ENCODE results near the gene MTMR3.

Gene MTMR3

DNA sequence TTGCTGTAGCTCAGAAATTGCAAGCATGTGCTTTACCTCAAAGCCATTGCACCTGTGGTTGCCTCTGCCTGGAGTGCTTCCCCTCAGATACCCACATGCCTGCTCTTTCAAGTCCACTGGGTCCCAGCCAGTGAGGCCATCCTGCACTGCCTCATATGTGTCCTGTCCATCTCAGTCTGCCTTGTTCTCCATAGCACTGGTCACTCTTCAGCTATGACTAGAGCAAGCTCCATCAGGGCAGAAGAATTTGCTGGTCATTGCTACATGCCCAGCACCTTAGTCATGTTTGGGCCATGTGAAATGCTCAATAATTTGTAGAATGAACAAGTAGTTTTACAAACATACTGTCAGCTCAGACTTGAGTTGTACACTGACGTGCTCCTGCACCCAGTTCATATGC is 132.9 kb downstream of the MTMR3 start:
- TF ChIP-seq POLR2AphosphoS5 (IDR thresholded peaks at IDR 0.05; ENCODE audit: low read depth, low read length): no peak

GRCh38 chr22:30016596-30016995 is 133.6 kb downstream of the MTMR3 start:
- TF ChIP-seq TAF1 (IDR thresholded peaks at IDR 0.05; ENCODE audit: borderline replicate concordance, insufficient read depth, low read length) (no peak), SIN3A (IDR thresholded peaks at IDR 0.05; ENCODE audit: borderline replicate concordance, insufficient read depth, low read length) (no peak), POLR2AphosphoS5 (IDR thresholded peaks at IDR 0.05; ENCODE audit: low read depth, low read length) (no peak), FOXP2 (optimal IDR thresholded peaks at IDR 0.05; ENCODE audit: borderline replicate concordance, extremely low read depth, extremely low read length, insufficient read depth) (no peak), REST (IDR thresholded peaks at IDR 0.05; ENCODE audit: insufficient read depth in 1 of 2, low read depth in 2 of 2, low read length in 2 of 2) (no peak)

DNA sequence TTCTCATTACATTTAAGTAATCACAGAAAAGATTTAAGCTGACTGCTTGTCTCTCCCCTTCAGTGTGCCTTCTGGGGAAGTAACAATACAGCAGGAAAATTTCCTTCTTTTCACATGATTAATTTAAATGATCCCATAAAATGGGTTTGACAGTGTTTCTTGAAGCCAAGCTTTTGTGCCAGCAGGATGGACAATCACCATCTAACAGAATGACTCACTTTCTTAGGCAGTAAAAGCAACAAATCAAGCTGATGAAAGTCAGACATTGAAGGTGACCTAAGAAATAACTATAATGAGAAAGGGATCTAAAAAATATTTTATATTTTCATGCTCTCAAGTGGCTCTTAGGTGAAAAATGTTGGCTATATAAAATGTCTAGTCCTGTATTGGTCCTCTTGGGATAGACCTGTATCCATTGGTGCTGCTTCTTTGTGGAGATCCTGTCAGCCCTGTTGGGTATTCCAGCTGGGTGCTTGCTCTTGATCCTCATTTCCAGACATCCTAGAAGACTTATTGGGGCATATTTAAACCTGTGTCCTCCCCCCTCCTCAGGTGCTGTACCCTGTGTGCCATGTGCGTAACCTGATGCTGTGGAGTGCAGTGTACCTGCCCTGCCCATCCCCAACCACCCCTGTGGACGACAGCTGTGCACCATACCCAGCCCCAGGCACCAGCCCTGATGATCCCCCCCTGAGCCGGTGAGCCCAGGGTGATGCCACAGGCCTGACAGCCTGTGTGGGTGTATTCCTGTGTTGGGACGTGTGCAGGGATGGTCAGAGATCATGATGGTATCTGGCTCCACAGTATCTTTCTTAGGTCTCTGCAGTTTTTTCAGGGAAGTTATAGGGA is 134.6 kb downstream of the MTMR3 start:
- TF ChIP-seq SIN3A (IDR thresholded peaks at IDR 0.05; ENCODE audit: borderline replicate concordance, insufficient read depth, low read length) (no peak), FOXP2 (optimal IDR thresholded peaks at IDR 0.05; ENCODE audit: borderline replicate concordance, extremely low read depth, extremely low read length, insufficient read depth) (no peak), POLR2AphosphoS5 (IDR thresholded peaks at IDR 0.05; ENCODE audit: low read depth, low read length) (no peak), TAF1 (IDR thresholded peaks at IDR 0.05; ENCODE audit: borderline replicate concordance, insufficient read depth, low read length) (no peak), REST (IDR thresholded peaks at IDR 0.05; ENCODE audit: insufficient read depth in 1 of 2, low read depth in 2 of 2, low read length in 2 of 2) (no peak)

DNA sequence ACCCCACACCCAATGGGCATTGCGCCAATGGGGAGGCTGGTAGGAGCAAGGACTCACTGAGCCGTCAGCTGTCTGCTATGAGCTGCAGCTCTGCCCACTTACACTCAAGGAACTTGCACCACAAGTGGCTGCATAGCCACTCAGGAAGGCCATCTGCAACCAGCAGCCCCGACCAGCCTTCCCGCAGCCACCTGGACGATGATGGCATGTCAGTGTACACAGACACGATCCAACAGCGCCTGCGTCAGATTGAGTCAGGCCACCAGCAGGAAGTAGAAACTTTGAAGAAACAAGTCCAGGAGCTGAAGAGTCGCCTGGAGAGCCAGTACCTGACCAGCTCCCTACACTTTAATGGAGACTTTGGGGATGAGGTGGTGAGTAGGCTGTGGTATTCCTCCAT is 137.5 kb downstream of the MTMR3 start:
- TF ChIP-seq TAF1 (IDR thresholded peaks at IDR 0.05; ENCODE audit: borderline replicate concordance, insufficient read depth, low read length) (no peak), FOXP2 (optimal IDR thresholded peaks at IDR 0.05; ENCODE audit: borderline replicate concordance, extremely low read depth, extremely low read length, insufficient read depth) (no peak), POLR2AphosphoS5 (IDR thresholded peaks at IDR 0.05; ENCODE audit: low read depth, low read length) (no peak), REST (IDR thresholded peaks at IDR 0.05; ENCODE audit: insufficient read depth in 1 of 2, low read depth in 2 of 2, low read length in 2 of 2) (no peak), SIN3A (IDR thresholded peaks at IDR 0.05; ENCODE audit: borderline replicate concordance, insufficient read depth, low read length) (no peak)

GRCh38 chr22:30021338-30021737 is 138.4 kb downstream of the MTMR3 start:
- TF ChIP-seq SIN3A (IDR thresholded peaks at IDR 0.05; ENCODE audit: borderline replicate concordance, insufficient read depth, low read length) (no peak), REST (IDR thresholded peaks at IDR 0.05; ENCODE audit: insufficient read depth in 1 of 2, low read depth in 2 of 2, low read length in 2 of 2) (no peak), FOXP2 (optimal IDR thresholded peaks at IDR 0.05; ENCODE audit: borderline replicate concordance, extremely low read depth, extremely low read length, insufficient read depth) (no peak), TAF1 (IDR thresholded peaks at IDR 0.05; ENCODE audit: borderline replicate concordance, insufficient read depth, low read length) (no peak), POLR2AphosphoS5 (IDR thresholded peaks at IDR 0.05; ENCODE audit: low read depth, low read length) (no peak)

Measured in PFSK-1 (cell line).